ENCODE data around the gene WIPF2.

WIPF2 gene, protein sequence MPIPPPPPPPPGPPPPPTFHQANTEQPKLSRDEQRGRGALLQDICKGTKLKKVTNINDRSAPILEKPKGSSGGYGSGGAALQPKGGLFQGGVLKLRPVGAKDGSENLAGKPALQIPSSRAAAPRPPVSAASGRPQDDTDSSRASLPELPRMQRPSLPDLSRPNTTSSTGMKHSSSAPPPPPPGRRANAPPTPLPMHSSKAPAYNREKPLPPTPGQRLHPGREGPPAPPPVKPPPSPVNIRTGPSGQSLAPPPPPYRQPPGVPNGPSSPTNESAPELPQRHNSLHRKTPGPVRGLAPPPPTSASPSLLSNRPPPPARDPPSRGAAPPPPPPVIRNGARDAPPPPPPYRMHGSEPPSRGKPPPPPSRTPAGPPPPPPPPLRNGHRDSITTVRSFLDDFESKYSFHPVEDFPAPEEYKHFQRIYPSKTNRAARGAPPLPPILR

DNA sequence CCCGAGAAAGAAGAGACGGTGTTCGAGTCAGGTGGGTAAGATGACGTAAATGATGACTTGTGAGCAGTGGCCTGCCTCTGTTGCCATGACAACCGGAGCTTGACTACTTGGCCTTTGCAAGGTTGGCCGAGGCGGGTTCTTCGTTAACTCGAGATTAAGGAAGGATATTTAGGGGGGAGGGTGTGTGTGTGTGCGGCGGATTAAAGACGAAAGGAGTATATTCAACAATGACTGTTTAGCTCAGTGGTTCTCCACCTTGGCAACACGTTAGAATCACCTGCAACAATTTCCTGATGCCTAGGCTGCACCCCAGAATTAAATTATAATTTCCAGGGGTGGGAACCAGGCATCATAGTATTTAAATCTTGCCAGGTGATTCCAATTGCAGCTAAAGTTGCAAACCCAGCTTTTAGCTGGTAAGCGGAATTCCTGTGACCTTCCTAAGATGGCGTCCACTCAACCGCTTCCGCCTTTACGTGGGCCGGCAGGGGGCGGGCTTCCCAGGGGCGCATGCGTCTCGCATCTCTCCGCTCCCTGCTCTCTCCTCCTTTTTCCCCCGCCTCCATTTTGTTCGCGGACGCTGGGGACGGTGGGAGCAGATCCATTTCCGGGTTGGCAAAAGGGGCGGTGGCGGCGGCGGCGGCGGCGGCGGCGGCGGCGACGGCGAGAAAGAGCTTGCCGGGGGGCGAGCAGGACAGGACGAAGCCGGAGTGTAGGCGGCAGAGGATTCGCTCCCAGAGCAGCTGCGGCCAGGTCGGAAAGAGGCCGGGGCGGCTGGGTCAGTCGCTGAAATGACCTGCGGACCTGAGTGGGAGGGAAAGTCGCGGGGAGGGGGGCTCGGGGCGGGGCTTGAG lies at the start of gene WIPF2:
WIPF2 (plus strand) TSS at position 565 of the 854 bp plus-strand sequence. CDS start 37,156 bp downstream, outside the sequence.
- Histone ChIP-seq H3K27ac (peak within 1 kb of the TSS; percentile 70), H3K36me3 (ENCODE audit: insufficient read depth) (no peaks in the 10 kb centered on the region), H3K4me2 (peak within 1 kb of the TSS; percentile 95), H3K9ac (peak within 1 kb of the TSS; percentile 51; the same call in 1 of the 2 replicates), H3K4me3 (IDR thresholded peaks at IDR 0.05; ENCODE audit: insufficient read depth, low read depth, low read length) (no peak within 1 kb of the TSS), H3K79me2 (ENCODE audit: insufficient read depth, low read depth) (peaks cover 28% of the 10 kb centered on the region), H2AFZ (ENCODE audit: low read depth) (peak within 1 kb of the TSS; percentile 98), H4K20me1 (ENCODE audit: insufficient read depth) (no peaks in the 10 kb centered on the region), H3K27me3 (ENCODE audit: insufficient read depth, low read depth) (no peaks in the 10 kb centered on the region), H3K4me1 (ENCODE audit: low read depth, poor library complexity, severe bottlenecking) (peaks cover 18% of the 10 kb centered on the region)
- TF ChIP-seq, protein P1, sequence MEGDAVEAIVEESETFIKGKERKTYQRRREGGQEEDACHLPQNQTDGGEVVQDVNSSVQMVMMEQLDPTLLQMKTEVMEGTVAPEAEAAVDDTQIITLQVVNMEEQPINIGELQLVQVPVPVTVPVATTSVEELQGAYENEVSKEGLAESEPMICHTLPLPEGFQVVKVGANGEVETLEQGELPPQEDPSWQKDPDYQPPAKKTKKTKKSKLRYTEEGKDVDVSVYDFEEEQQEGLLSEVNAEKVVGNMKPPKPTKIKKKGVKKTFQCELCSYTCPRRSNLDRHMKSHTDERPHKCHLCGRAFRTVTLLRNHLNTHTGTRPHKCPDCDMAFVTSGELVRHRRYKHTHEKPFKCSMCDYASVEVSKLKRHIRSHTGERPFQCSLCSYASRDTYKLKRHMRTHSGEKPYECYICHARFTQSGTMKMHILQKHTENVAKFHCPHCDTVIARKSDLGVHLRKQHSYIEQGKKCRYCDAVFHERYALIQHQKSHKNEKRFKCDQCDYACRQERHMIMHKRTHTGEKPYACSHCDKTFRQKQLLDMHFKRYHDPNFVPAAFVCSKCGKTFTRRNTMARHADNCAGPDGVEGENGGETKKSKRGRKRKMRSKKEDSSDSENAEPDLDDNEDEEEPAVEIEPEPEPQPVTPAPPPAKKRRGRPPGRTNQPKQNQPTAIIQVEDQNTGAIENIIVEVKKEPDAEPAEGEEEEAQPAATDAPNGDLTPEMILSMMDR (conservative IDR thresholded peaks at IDR 0.05; ENCODE audit: low read depth, low read length) = peak; percentile 83

DNA sequence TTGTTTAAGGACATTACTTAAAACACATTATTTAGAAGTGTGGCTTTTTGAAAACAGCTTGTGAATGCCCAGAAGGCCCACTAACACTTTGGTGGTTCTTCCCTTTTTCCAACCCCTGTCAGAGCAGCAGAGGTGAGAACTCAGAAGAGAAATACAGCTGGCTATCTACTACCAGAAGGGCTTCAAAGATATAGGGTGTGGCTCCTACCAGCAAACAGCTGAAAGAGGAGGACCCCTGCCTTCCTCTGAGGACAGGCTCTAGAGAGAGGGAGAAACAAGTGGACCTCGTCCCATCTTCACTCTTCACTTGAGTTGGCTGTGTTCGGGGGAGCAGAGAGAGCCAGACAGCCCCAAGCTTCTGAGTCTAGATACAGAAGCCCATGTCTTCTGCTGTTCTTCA lies 48.8 kb upstream of the WIPF2 start:
- peaks cover 7% of the 10 kb centered on the region for H3K4me1 ChIP-seq (ENCODE audit: low read depth, poor library complexity, severe bottlenecking)
- no peaks in the 10 kb centered on the region; the same call in 1 of the 2 replicates for H3K79me2 ChIP-seq (ENCODE audit: insufficient read depth, low read depth)
- TF ChIP-seq, protein P1 (conservative IDR thresholded peaks at IDR 0.05; ENCODE audit: low read depth, low read length) = no peak
- no peak overlapping the region for H3K9ac ChIP-seq
- H3K27ac ChIP-seq = no peak overlapping the region
- no peaks in the 10 kb centered on the region for H3K27me3 ChIP-seq (ENCODE audit: insufficient read depth, low read depth)
- H3K36me3 ChIP-seq (ENCODE audit: insufficient read depth) = peaks cover 19% of the 10 kb centered on the region; the same call in 1 of the 2 replicates
- no peak overlapping the region for H3K4me2 ChIP-seq
- H3K4me3 ChIP-seq (IDR thresholded peaks at IDR 0.05; ENCODE audit: insufficient read depth, low read depth, low read length) = no peak overlapping the region
- no peak overlapping the region for H2AFZ ChIP-seq (ENCODE audit: low read depth)
- no peaks in the 10 kb centered on the region for H4K20me1 ChIP-seq (ENCODE audit: insufficient read depth)

DNA sequence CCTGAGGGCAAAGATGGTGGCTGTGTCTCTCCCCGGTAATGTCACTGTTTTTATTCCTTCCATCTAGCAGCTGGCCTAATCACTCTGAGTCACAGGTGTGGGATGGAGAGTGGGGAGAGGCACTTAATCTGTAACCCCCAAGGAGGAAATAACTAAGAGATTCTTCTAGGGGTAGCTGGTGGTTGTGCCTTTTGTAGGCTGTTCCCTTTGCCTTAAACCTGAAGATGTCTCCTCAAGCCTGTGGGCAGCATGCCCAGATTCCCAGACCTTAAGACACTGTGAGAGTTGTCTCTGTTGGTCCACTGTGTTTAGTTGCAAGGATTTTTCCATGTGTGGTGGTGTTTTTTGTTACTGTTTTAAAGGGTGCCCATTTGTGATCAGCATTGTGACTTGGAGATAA lies 47.4 kb upstream of the WIPF2 start:
- Histone ChIP-seq H2AFZ (ENCODE audit: low read depth) (no peak overlapping the region), H3K4me3 (IDR thresholded peaks at IDR 0.05; ENCODE audit: insufficient read depth, low read depth, low read length) (no peak overlapping the region), H4K20me1 (ENCODE audit: insufficient read depth) (no peaks in the 10 kb centered on the region), H3K79me2 (ENCODE audit: insufficient read depth, low read depth) (no peaks in the 10 kb centered on the region; the same call in 1 of the 2 replicates), H3K9ac (no peak overlapping the region), H3K4me2 (no peak overlapping the region), H3K27ac (no peak overlapping the region), H3K36me3 (ENCODE audit: insufficient read depth) (peaks cover 14% of the 10 kb centered on the region; the same call in 1 of the 2 replicates), H3K27me3 (ENCODE audit: insufficient read depth, low read depth) (no peaks in the 10 kb centered on the region), H3K4me1 (ENCODE audit: low read depth, poor library complexity, severe bottlenecking) (peaks cover 9% of the 10 kb centered on the region)
- TF ChIP-seq, protein P1 (conservative IDR thresholded peaks at IDR 0.05; ENCODE audit: low read depth, low read length) = no peak

DNA sequence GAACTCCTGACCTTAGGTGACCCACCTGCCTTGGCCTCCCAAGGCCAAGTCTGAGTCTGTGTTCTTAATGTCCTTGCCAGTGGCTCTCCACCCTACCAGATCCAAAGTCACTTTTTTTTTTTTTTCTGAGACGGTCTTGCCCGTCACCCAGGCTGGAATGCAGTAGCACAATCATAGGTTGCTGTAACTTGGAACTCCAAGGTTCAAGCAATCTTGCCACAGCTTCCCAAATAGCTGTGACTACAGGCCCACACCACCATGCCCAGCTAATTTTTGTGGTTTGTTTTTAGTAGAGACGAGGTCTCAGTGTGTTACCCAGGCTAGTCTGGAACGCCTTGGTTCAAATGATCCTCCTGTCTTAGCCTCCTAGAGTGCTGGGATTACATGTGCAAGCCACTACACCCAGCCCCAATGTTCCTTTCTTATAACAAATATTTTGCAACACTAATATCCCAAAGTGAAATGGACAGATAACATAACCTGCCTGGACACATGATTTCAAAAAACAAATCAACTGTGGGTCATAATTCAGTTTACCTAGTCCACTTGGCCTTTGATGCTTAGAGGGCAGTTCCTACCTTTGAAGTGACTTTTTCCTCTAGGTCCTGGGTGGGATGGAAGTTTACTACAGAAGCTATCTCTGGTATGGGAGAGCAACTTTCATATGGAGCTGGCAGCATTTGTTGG lies 45.9 kb upstream of the WIPF2 start:
- no peak overlapping the region for H3K27ac ChIP-seq
- H3K4me3 ChIP-seq (IDR thresholded peaks at IDR 0.05; ENCODE audit: insufficient read depth, low read depth, low read length) = no peak overlapping the region
- peaks cover 10% of the 10 kb centered on the region; the same call in 1 of the 2 replicates for H3K36me3 ChIP-seq (ENCODE audit: insufficient read depth)
- H3K4me2 ChIP-seq = no peak overlapping the region
- no peaks in the 10 kb centered on the region; the same call in 1 of the 2 replicates for H3K79me2 ChIP-seq (ENCODE audit: insufficient read depth, low read depth)
- TF ChIP-seq, protein P1 (conservative IDR thresholded peaks at IDR 0.05; ENCODE audit: low read depth, low read length) = no peak
- no peak overlapping the region for H2AFZ ChIP-seq (ENCODE audit: low read depth)
- no peaks in the 10 kb centered on the region for H4K20me1 ChIP-seq (ENCODE audit: insufficient read depth)
- peaks cover 15% of the 10 kb centered on the region for H3K4me1 ChIP-seq (ENCODE audit: low read depth, poor library complexity, severe bottlenecking)
- H3K9ac ChIP-seq = no peak overlapping the region
- no peaks in the 10 kb centered on the region for H3K27me3 ChIP-seq (ENCODE audit: insufficient read depth, low read depth)
